H9 (cell line): ENCODE results near the gene INVS. TPM values are rescaled to one million over a fixed set of nuclear protein-coding genes. Genes with fewer than 3 reads are reported as not detected.

Experiments
- DNase-seq: peaks from one replicate; pipeline ENCODE4 v3.0.0-alpha.2; 2017
- H2AFZ ChIP-seq: one replicate; pipeline ENCODE4 v1.6.1; 2013; ENCODE audit warnings: mild to moderate bottlenecking, low read length, control low read depth, moderate library complexity
- H2AK5ac ChIP-seq: 2 replicates; pipeline ENCODE4 v1.6.1; 2013; ENCODE audit warnings: low read length, control low read depth, mixed read lengths; ENCODE audit not compliant: insufficient read length
- H2BK120ac ChIP-seq: one replicate; pipeline ENCODE4 v1.6.1; 2013; ENCODE audit warnings: low read depth, mild to moderate bottlenecking, low read length, control low read depth, inconsistent platforms; ENCODE audit not compliant: poor library complexity, severe bottlenecking
- H2BK12ac ChIP-seq: 2 replicates; pipeline ENCODE4 v1.6.1; 2013; ENCODE audit warnings: low read length, control low read depth, mixed read lengths, low read depth; ENCODE audit not compliant: insufficient read length
- H2BK15ac ChIP-seq: 2 replicates; pipeline ENCODE4 v1.6.1; 2013; ENCODE audit warnings: low read depth, low read length, control low read depth
- H2BK20ac ChIP-seq: one replicate; pipeline ENCODE4 v1.6.1; 2013; ENCODE audit warnings: low read depth, mild to moderate bottlenecking, low read length, control low read depth, inconsistent platforms; ENCODE audit not compliant: poor library complexity, severe bottlenecking
- H2BK5ac ChIP-seq: 2 replicates; pipeline ENCODE4 v1.6.1; 2013; ENCODE audit warnings: low read length, control low read depth, mixed read lengths; ENCODE audit not compliant: insufficient read length
- H3K14ac ChIP-seq: 2 replicates; pipeline ENCODE4 v1.6.1; 2013; ENCODE audit warnings: low read length, control low read depth; ENCODE audit not compliant: insufficient read depth
- H3K18ac ChIP-seq: 2 replicates; pipeline ENCODE4 v1.6.1; 2013; ENCODE audit warnings: low read depth, mild to moderate bottlenecking, mixed read lengths, low read length, control low read depth; ENCODE audit not compliant: insufficient read length
- H3K23ac ChIP-seq: 2 replicates; pipeline ENCODE4 v1.6.1; 2013; ENCODE audit warnings: low read length, control low read depth, mixed read lengths, low read depth; ENCODE audit not compliant: insufficient read length
- H3K23me2 ChIP-seq: 2 replicates; pipeline ENCODE4 v1.6.1; 2013; ENCODE audit warnings: low read depth, mild to moderate bottlenecking, mixed read lengths, low read length, control low read depth; ENCODE audit not compliant: insufficient read length, poor library complexity, severe bottlenecking
- H3K27ac ChIP-seq: 2 replicates; pipeline ENCODE4 v1.5.1; 2013; ENCODE audit warnings: low read length, control low read depth, mixed read lengths, low read depth; ENCODE audit not compliant: insufficient read length
- H3K27me3 ChIP-seq: 2 replicates; pipeline ENCODE4 v1.6.1; 2013; ENCODE audit warnings: low read length, control low read depth, inconsistent platforms; ENCODE audit not compliant: insufficient read depth
- H3K4ac ChIP-seq: 2 replicates; pipeline ENCODE4 v1.6.1; 2013; ENCODE audit warnings: low read depth, mild to moderate bottlenecking, control low read depth, inconsistent platforms, low read length, moderate library complexity
- H3K4me1 ChIP-seq: 2 replicates; pipeline ENCODE4 v1.6.1; 2013; ENCODE audit warnings: low read length, control low read depth, inconsistent platforms; ENCODE audit not compliant: insufficient read depth
- H3K4me2 ChIP-seq: 2 replicates; pipeline ENCODE4 v1.6.1; 2013; ENCODE audit warnings: low read length, control low read depth, mixed read lengths; ENCODE audit not compliant: insufficient read length, insufficient read depth
- H3K56ac ChIP-seq: 2 replicates; pipeline ENCODE4 v1.6.1; 2013; ENCODE audit warnings: low read depth, mild to moderate bottlenecking, mixed read lengths, low read length, control low read depth; ENCODE audit not compliant: insufficient read length
- H3K79me1 ChIP-seq: 2 replicates; pipeline ENCODE4 v1.6.1; 2013; ENCODE audit warnings: low read depth, mild to moderate bottlenecking, moderate library complexity, low read length, control low read depth, inconsistent platforms; ENCODE audit not compliant: insufficient read depth, poor library complexity, severe bottlenecking
- H3K79me2 ChIP-seq: 2 replicates; pipeline ENCODE4 v1.6.1; 2013; ENCODE audit warnings: low read length, control low read depth, inconsistent platforms; ENCODE audit not compliant: insufficient read depth
- H3K9ac ChIP-seq: 2 replicates; pipeline ENCODE4 v1.6.1; 2013; ENCODE audit warnings: low read length, control low read depth, mixed read lengths; ENCODE audit not compliant: insufficient read length; ENCODE audit errors: extremely low read depth
- H3K9me3 ChIP-seq: one replicate; pipeline ENCODE4 v1.6.1; 2013; ENCODE audit warnings: low read depth, low read length, inconsistent platforms; ENCODE audit not compliant: control insufficient read depth
- H3T11ph ChIP-seq: one replicate; pipeline ENCODE4 v1.6.1; 2013; ENCODE audit warnings: mild to moderate bottlenecking, low read length, control low read depth, inconsistent platforms
- H4K20me1 ChIP-seq: one replicate; pipeline ENCODE4 v1.6.1; 2013; ENCODE audit not compliant: control insufficient read depth, insufficient read length, insufficient read depth
- H4K5ac ChIP-seq: 2 replicates; pipeline ENCODE4 v1.6.1; 2013; ENCODE audit warnings: low read depth, mild to moderate bottlenecking, mixed read lengths, low read length, control low read depth; ENCODE audit not compliant: insufficient read length
- H4K8ac ChIP-seq: replicated peaks from 2 replicates; pipeline ENCODE4 v1.6.1; 2013; ENCODE audit warnings: low read length, control low read depth, mixed read lengths, low read depth; ENCODE audit not compliant: insufficient read length
- H4K91ac ChIP-seq: 2 replicates; pipeline ENCODE4 v1.6.1; 2013; ENCODE audit warnings: low read depth, mild to moderate bottlenecking, moderate library complexity, mixed read lengths, low read length, control low read depth; ENCODE audit not compliant: insufficient read length
- H3K27ac Mint-ChIP-seq, 3 experiments: 2 replicates in 2 of 3; 3 replicates in 1 of 3; pipeline ENCODE4 v1.8.0; 2020 to 2021; ENCODE audit warnings: mixed read lengths in 3 of 3, mild to moderate bottlenecking in 1 of 3, moderate library complexity in 1 of 3
- H3K27me3 Mint-ChIP-seq: 2 replicates; pipeline ENCODE4 v1.8.0; 2021; ENCODE audit warnings: low read depth, mild to moderate bottlenecking, moderate library complexity, mixed read lengths
- H3K36me3 Mint-ChIP-seq, 3 experiments: 2 replicates in 2 of 3; 3 replicates in 1 of 3; pipeline ENCODE4 v1.8.0; 2020 to 2021; ENCODE audit warnings: low read depth in 3 of 3, mixed read lengths in 3 of 3; ENCODE audit not compliant: insufficient read depth in 1 of 3
- H3K4me1 Mint-ChIP-seq, 2 experiments: 2 replicates each; pipeline ENCODE4 v1.8.0; 2020; ENCODE audit warnings: mixed read lengths in 2 of 2
- H3K4me3 Mint-ChIP-seq, 2 experiments: 2 replicates in 1 of 2; 3 replicates in 1 of 2; pipeline ENCODE4 v1.8.0; 2020 to 2021; ENCODE audit warnings: mild to moderate bottlenecking in 2 of 2, mixed read lengths in 2 of 2, moderate library complexity in 1 of 2
- H3K9me3 Mint-ChIP-seq, 2 experiments: 2 replicates in 1 of 2; 3 replicates in 1 of 2; pipeline ENCODE4 v1.8.0; 2020; ENCODE audit warnings: mild to moderate bottlenecking in 2 of 2, mixed read lengths in 2 of 2, moderate library complexity in 1 of 2
- WGBS: extraction: QIAGEN DNeasy Blood & Tissue Kit; methylation state at CpG from one replicate; pipeline ENCODE4 v1.1.7; 2013; ENCODE audit warnings: missing lambda C conversion rate, low lambda C conversion rate, mixed read lengths; ENCODE audit not compliant: insufficient read length; ENCODE audit errors: extremely low coverage; 5-methylcytosine and 5-hydroxymethylcytosine counted together
- total RNA-seq: library from RNA; stranded (reverse); gene quantifications from 2 replicates; pipeline ENCODE4 v1.2.1, GENCODE V29; 2021
- TF ChIP-seq, protein P1 (sequence below): fragments of 200-600 bp; sonication (generic); conservative IDR thresholded peaks from 3 replicates; pipeline ENCODE4 v1.8.0; 2021; ENCODE audit warnings: antibody characterized with exemption, mild to moderate bottlenecking

Gene INVS
- total RNA-seq, 1 experiment from 2014 or later, result 7.5 TPM

DNA sequence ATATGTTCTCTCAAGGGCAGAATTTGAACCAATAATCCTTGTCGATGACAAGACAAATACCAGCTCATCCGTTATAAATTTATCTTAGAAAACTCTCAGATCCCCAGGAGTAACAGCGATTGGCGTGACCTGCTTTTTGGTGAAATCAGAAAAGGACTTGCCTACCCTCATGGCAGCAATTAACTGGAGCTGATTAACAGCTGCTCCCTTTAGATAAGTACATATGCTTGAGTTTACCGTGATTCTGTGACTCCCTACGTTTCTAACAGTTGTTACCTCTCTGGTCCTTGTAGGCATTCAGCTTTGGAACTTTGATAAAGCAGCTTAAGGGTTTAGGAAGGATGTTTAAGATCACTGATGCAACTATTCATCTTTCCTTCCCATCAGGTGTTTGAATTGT is 2.6 kb downstream of the INVS start:
- Histone ChIP-seq H3K27ac (no peak overlapping the region), H3K4me2 (no peak overlapping the region), H4K8ac (no peak overlapping the region), H2AFZ (no peak overlapping the region), H3K79me2 (no peaks in the 10 kb centered on the region), H3K23ac (no peak overlapping the region), H3K4ac (no peak overlapping the region), H2BK120ac (no peak overlapping the region), H3K14ac (no peak overlapping the region), H3K18ac (no peak overlapping the region), H2BK15ac (no peak overlapping the region), H2BK12ac (no peak overlapping the region), H4K20me1 (no peaks in the 10 kb centered on the region), H3K9ac (no peak overlapping the region), H3K23me2 (peaks cover 5% of the 10 kb centered on the region), H3K79me1 (no peaks in the 10 kb centered on the region), H3K4me1 (no peaks in the 10 kb centered on the region), H2BK20ac (no peak overlapping the region), H3T11ph (no peak overlapping the region), H3K56ac (no peak overlapping the region), H3K9me3 (no peaks in the 10 kb centered on the region), H3K27me3 (no peaks in the 10 kb centered on the region), H2BK5ac (no peak overlapping the region), H2AK5ac (no peak overlapping the region), H4K5ac (no peak overlapping the region), H4K91ac (no peak overlapping the region)
- no peak overlapping the region for H3K4me3 Mint-ChIP-seq
- TF ChIP-seq, protein P1, sequence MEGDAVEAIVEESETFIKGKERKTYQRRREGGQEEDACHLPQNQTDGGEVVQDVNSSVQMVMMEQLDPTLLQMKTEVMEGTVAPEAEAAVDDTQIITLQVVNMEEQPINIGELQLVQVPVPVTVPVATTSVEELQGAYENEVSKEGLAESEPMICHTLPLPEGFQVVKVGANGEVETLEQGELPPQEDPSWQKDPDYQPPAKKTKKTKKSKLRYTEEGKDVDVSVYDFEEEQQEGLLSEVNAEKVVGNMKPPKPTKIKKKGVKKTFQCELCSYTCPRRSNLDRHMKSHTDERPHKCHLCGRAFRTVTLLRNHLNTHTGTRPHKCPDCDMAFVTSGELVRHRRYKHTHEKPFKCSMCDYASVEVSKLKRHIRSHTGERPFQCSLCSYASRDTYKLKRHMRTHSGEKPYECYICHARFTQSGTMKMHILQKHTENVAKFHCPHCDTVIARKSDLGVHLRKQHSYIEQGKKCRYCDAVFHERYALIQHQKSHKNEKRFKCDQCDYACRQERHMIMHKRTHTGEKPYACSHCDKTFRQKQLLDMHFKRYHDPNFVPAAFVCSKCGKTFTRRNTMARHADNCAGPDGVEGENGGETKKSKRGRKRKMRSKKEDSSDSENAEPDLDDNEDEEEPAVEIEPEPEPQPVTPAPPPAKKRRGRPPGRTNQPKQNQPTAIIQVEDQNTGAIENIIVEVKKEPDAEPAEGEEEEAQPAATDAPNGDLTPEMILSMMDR, result no peak
- H3K27ac Mint-ChIP-seq, result no peak overlapping the region; a peak in 1 of 7 replicates
- no peaks in the 10 kb centered on the region for H3K27me3 Mint-ChIP-seq
- DNase-seq, result no peak
- H3K4me1 Mint-ChIP-seq, result peaks cover 15 to 20% of the 10 kb centered on the region in 2 experiments
- no peaks in the 10 kb centered on the region for H3K9me3 Mint-ChIP-seq
- H3K36me3 Mint-ChIP-seq, result peaks cover 0 to 6% (median 0%) of the 10 kb centered on the region in 3 experiments; a peak in 2 of 7 replicates
- no CpG with 5 or more reads among the region's 6 CpGs for WGBS
